Right ventricle myocardium inferior (tissue), 1 donor: ENCODE results near the gene KCNJ12. TPM values are rescaled to one million over a fixed set of nuclear protein-coding genes. Genes with fewer than 3 reads are reported as not detected.
A peak's percentile ranks its signal among the peaks of the same experiment; 100 is the strongest.
"Not testable (repeated sequence)": the region's sequence is repeated elsewhere in the genome, so short reads cannot be mapped to it uniquely, and the experiment has no call there.

Source experiments
- ATAC-seq: fragments of 200-7000 bp; cut with Tn5 transposase; one replicate; pipeline ENCODE4 v1.9.1; 2020; ENCODE audit warnings: mild to moderate bottlenecking, moderate library complexity
- DNase-seq: peaks from one replicate; pipeline ENCODE4 v3.0.0; 2021; ENCODE audit errors: missing footprints
- intact Hi-C: fragments of 100-400 bp; cut with DNase I; formaldehyde crosslinking; loops from one replicate; pipeline ENCODE4 v1.11.0; 2022
- long read RNA-seq: library from polyadenylated mRNA; unstranded; transcript quantifications from one replicate; pipeline ENCODE4 v2.0.0, GENCODE V29; 2021
- total RNA-seq: library from RNA; stranded (reverse); fragmentation: NEBNext Ultra II Directional; extraction: Animal tissue kit (Norgen Biotek cat#: 25700); gene quantifications from one replicate; pipeline ENCODE4 v1.2.1, GENCODE V29; 2021
- donor health status: DM: no; HTN: yes; CAD: no; lungs with severe emphysema.

Gene KCNJ12
- 12.6 TPM for total RNA-seq
- long read RNA-seq, full-length matches to known transcripts = 7 of 13 reads
- long read RNA-seq, partial matches to known transcripts = 0 of 13 reads
- long read RNA-seq, other reads (novel, unspliced or antisense) = 6 of 13 reads

GRCh38 chr17:21376081-21376758 lies at the start of gene KCNJ12:
KCNJ12 (plus strand) TSS chr17:21376357; CDS start chr17:21415343, 38,986 bp downstream.
- DNase-seq (peak; percentile 76), ATAC-seq (peak; percentile 70)
- intact Hi-C loops = no loop called here

DNA sequence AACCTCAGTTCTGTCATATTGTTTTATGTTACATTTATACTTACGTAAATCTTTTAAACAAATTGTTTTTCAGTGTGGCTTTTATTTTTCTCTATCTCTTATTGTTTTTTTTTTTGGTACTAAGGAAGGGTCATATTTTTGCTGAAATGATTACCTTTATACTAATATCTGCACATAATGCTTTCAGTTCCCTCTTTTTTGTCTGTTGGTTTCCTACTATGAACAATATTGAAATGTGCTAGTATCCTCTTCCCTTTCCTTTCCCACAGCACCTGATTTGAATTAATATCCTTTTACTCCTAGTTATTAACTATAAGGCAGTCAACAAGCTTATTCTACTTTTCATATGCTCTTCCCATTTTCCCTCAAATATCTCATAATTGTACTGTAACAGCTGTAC lies 48.2 kb upstream of the KCNJ12 start:
- intact Hi-C loops, DNase-seq, ATAC-seq: not testable (repeated sequence)

GRCh38 chr17:21328778-21329177 lies 47.4 kb upstream of the KCNJ12 start:
- DNase-seq, intact Hi-C loops, ATAC-seq: not testable (repeated sequence)

- DNase-seq = no peak
- intact Hi-C loops = no loop called here
- peak; percentile 50 for ATAC-seq
These were observed 45.6 kb upstream of the KCNJ12 start for GRCh38 chr17:21330436-21331160.

DNA sequence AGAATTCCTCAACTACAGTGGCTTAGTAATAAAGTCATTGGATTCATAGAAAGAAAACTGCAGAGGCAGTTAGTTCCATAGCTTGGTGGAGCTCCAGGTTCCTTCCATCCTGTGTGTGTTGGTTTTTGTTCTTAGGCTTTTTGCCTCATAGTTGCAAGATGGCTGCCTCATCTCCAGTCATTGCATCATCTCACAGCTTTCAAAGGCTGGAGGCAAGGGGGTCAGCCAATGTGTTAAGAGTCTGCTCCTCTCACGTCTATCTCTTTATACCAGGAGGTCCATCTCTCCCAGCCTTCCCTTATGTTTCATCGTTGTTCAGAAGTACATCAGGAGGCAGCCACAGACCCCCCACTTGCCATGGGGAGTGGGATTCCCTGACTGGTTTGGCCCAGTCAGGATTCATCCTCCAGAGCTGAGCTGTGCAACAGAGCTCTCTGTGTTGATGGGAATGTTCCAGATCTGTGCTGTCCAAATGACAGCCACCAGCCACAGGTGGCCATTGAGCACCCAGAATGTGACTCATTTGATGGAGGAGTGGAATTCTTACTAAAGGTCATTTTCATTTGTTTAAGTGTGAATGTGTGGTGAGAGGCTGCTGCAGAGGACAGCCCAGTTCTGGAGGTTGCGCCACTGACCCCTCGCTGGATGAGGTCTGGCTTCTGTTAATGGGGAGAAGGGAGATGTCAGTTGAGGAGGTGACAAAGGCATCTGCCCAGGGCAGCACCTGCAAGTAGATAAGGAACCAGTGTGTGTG lies 39.4 kb upstream of the KCNJ12 start:
- ATAC-seq, DNase-seq, intact Hi-C loops: not testable (repeated sequence)

- DNase-seq, intact Hi-C loops, ATAC-seq: not testable (repeated sequence)
These were observed 38.1 kb upstream of the KCNJ12 start for GRCh38 chr17:21337981-21338625.

GRCh38 chr17:21339011-21339410 lies 37.1 kb upstream of the KCNJ12 start:
- ATAC-seq (no peak), DNase-seq (no peak)
- intact Hi-C loops = no loop called here

GRCh38 chr17:21339571-21339970 lies 36.6 kb upstream of the KCNJ12 start:
- DNase-seq, ATAC-seq, intact Hi-C loops: not testable (repeated sequence)

- ATAC-seq, intact Hi-C loops, DNase-seq: not testable (repeated sequence)
These were observed 35.8 kb upstream of the KCNJ12 start for GRCh38 chr17:21340407-21340806.

DNA sequence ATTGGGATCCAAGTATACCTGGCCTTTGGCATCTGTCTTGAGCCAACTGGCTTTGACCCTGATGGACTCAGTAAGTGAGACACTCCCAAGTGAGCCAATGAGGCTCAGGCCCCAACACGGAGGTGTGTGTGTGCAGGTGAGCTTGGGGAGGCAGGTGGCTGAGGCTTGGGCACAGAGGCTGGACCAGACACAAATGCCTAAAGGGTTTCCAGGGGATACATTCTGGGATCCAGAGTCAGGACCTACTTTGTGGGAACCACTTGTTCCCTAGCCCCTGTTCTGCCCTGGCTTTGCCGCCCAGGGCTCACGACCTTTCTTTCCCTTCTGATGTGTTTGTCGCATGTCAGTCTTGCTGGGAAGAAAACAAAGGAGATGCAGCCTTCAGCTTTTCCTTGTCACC lies 34.9 kb upstream of the KCNJ12 start:
- intact Hi-C loops, ATAC-seq, DNase-seq: not testable (repeated sequence)

- DNase-seq, ATAC-seq, intact Hi-C loops: not testable (repeated sequence)
These were observed 34.1 kb upstream of the KCNJ12 start for GRCh38 chr17:21341925-21342540.

GRCh38 chr17:21343061-21343949 lies 32.9 kb upstream of the KCNJ12 start:
- intact Hi-C loops, ATAC-seq, DNase-seq: not testable (repeated sequence)

DNA sequence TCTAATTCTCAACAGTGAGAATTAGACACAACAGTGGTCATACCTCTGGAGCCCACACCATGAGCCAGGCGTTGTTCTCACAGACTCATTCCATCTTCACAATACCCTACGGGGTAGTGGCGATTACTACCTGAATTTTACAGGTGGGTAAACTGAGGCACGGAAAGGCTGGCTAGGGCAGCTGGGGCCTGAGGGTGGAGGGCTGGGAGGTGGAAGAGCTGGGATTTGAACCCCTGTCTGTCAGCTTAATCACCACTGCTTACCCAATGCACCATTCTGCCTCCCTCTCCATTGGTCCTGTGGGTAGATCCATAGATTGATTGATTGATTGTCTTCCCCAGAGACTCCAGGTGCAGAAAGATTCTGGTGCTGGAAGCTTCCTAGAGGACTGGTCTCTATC lies 31.4 kb upstream of the KCNJ12 start:
- DNase-seq, ATAC-seq, intact Hi-C loops: not testable (repeated sequence)

DNA sequence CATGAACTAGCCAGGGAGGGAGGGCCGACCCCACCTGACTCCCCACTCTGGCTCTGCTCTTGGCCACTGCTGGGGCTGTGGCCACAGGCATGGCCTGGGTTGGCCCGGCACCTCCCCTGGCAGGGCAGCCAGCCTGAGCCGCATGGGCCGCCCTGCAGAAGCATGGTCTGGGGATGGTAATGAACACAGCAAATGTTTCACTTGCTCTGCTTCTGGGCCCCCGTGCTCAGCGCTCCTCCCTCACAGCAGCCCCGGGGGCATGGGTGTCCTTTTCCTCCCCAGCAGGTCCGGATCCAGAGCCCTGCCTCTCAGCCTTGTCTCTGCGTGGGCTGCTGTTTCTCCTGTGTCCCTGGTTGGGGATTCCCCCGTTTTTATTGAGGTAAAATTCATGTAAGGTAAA lies 30.9 kb upstream of the KCNJ12 start:
- no peak for DNase-seq
- intact Hi-C loops = no loop called here
- no peak for ATAC-seq

DNA sequence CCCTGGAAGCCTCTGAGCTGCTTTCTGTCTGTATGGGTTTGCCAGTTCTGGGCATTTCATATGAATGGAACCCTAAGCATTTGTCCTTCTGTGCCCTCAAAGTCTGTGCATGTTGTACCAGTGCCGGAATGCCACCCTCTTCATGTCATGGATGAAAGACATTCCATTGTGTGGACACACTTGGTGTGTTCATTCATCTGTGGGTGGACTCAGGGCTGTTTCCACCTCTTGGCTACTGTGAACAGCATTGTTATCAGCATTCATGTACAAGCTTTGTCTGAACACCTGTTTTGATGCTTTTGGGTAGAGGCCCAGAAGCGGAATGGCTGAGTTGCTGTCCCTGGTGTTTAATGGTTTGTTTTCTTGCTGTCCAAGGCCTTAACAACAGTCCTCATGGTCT lies 30.1 kb upstream of the KCNJ12 start:
- peak; percentile 58 for ATAC-seq
- DNase-seq, intact Hi-C loops: not testable (repeated sequence)

DNA sequence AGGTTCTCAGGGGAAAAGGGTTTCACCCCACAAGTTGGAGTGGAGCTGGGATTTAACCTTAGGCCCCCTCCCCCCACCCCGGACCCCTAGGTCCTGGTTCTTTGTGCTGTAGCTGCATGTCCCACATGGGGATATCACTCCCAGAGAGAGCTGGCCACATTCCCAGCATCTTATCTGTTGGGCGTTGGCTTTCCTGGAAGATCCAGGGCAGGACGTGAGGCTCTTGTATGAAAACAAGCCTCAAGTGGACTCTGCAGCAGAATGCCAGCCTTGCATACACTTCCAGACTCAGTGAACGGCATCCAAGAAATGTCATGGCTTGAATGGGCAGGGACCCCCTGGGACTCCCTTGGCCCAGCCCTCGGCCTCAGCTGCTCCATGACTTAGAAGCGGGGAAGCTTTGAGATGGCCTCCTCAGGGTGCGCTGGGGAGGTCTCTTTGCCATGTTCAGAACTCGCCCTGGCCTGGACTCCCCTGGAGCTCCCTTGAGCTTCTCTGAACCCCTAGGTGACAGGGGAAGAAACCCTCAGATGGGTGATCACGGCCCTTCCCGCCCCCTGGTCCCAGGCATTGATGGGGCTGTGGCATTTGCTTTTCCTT lies 29.4 kb upstream of the KCNJ12 start:
- peak; percentile 76 for ATAC-seq
- DNase-seq, intact Hi-C loops: not testable (repeated sequence)

- intact Hi-C loops, DNase-seq, ATAC-seq: not testable (repeated sequence)
These were observed 28.5 kb upstream of the KCNJ12 start for GRCh38 chr17:21347660-21348059.
